HepG2 (cell line): Measurements from ENCODE around the gene SCYGR2. TPM values are rescaled to one million over a fixed set of nuclear protein-coding genes. Genes with fewer than 3 reads are reported as not detected.
A peak's percentile ranks its signal among the peaks of the same experiment; 100 is the strongest.

Experiments used
- ATAC-seq: fragments of 200-7000 bp; cut with Tn5 transposase; 3 replicates; pipeline ENCODE4 v1.9.1; 2020; ENCODE audit warnings: mild to moderate bottlenecking, moderate library complexity
- BruUV-seq: library from RNA; stranded (reverse); fragments of 400-500 nt; replicated peaks from 2 replicates; lab custom pipeline; 2021; lab: Mats Ljungman, UMichigan
- CTCF ChIA-PET: fragments of 300-600 bp; formaldehyde crosslinking; extraction: SDS; loops from one replicate; lab custom pipeline; 2021; ENCODE audit warnings: low total read pairs, inconsistent platforms, low intra/inter-chr PET ratio; lab: Yijun Ruan, JAX
- POLR2A ChIA-PET: fragments of 350-600 bp; sonication (Branson Sonifier 250); formaldehyde crosslinking; loops from one replicate; lab custom pipeline; 2020; ENCODE audit warnings: antibody characterized with exemption, inconsistent platforms; lab: Yijun Ruan, JAX
- DNase-seq: peaks from one replicate; pipeline ENCODE4 v3.0.0-alpha.2; 2015; ENCODE audit warnings: low spot score
- FAIRE-seq: peaks from 3 replicates; lab custom pipeline; 2011; peaks lifted over from hg19 to GRCh38; lab: Jason Lieb, UNC
- H2AFZ ChIP-seq: one replicate; pipeline ENCODE4 v1.6.1; 2011; ENCODE audit warnings: low read length, inconsistent platforms
- H3K27ac ChIP-seq: fragments of 300-600 bp; 3 replicates; pipeline ENCODE4 v1.8.0; 2011; ENCODE audit warnings: mixed run types, mild to moderate bottlenecking, mixed read lengths, low read length, inconsistent platforms; ENCODE audit not compliant: insufficient read depth; ENCODE audit errors: extremely low read length
- H3K27me3 ChIP-seq, 2 experiments: fragments of 200-600 bp in 1 of 2; 2 replicates in 1 of 2; 3 replicates in 1 of 2; pipeline versions ENCODE4 v1.6.0 to v1.8.0; 2011; ENCODE audit warnings: low read length in 2 of 2, mild to moderate bottlenecking in 2 of 2, moderate library complexity in 2 of 2, inconsistent platforms in 1 of 2; ENCODE audit not compliant: insufficient read depth in 2 of 2, control insufficient read depth in 1 of 2
- H3K36me3 ChIP-seq, 2 experiments: fragments of 200-600 bp in 1 of 2; replicated peaks in 1 of 2; 2 replicates in 1 of 2; 3 replicates in 1 of 2; pipeline versions ENCODE4 v1.5.1 to v1.8.0; 2011; ENCODE audit warnings: low read length in 2 of 2, inconsistent platforms in 1 of 2; ENCODE audit not compliant: insufficient read depth in 2 of 2, control insufficient read depth in 1 of 2
- H3K4me1 ChIP-seq: 2 replicates; pipeline ENCODE4 v1.5.1; 2012; ENCODE audit warnings: low read length, inconsistent platforms; ENCODE audit not compliant: insufficient read depth
- H3K4me2 ChIP-seq: 2 replicates; pipeline ENCODE4 v1.6.0; 2011; ENCODE audit warnings: low read depth, low read length, inconsistent platforms
- H3K4me3 ChIP-seq, 3 experiments: fragments of 200-600 bp in 1 of 3; sonication (generic), shearing (Covaris generic) in 1 of 3; replicated peaks in 1 of 3; 2 replicates each; pipeline ENCODE4 v1.5.1; 2011 to 2016; ENCODE audit warnings: low read length in 3 of 3, inconsistent platforms in 2 of 3, low read depth in 2 of 3, mild to moderate bottlenecking in 2 of 3, control low read depth in 1 of 3, mixed read lengths in 1 of 3; ENCODE audit not compliant: insufficient read depth in 1 of 3
- H3K79me2 ChIP-seq: one replicate; pipeline ENCODE4 v1.6.1; 2011; ENCODE audit warnings: low read length, inconsistent platforms; ENCODE audit not compliant: insufficient read depth
- H3K9ac ChIP-seq: 2 replicates; pipeline ENCODE4 v1.6.0; 2011; ENCODE audit warnings: mild to moderate bottlenecking, low read depth, low read length, inconsistent platforms; ENCODE audit not compliant: insufficient read depth
- H3K9me3 ChIP-seq: 2 replicates; pipeline ENCODE4 v1.5.1; 2012; ENCODE audit warnings: mild to moderate bottlenecking, low read length
- H4K20me1 ChIP-seq: 2 replicates; pipeline ENCODE4 v1.6.0; 2011; ENCODE audit warnings: inconsistent platforms, mild to moderate bottlenecking, low read length, moderate library complexity; ENCODE audit not compliant: insufficient read depth
- CCAR2 ChIP-seq: fragments of 200-400 bp; formaldehyde crosslinking; optimal IDR thresholded peaks from 2 replicates; pipeline ENCODE3; 2018; ENCODE audit warnings: low read depth, mild to moderate bottlenecking, low read length, moderate library complexity
- ETV6 ChIP-seq: sonication (generic); formaldehyde crosslinking; conservative IDR thresholded peaks from 2 replicates; pipeline ENCODE4 v1.4.0; 2020; ENCODE audit warnings: missing genetic modification reagents
- FOSL2 ChIP-seq: sonication (generic); formaldehyde crosslinking; IDR thresholded peaks from 2 replicates; pipeline ENCODE4 v1.4.0; 2020; ENCODE audit warnings: missing genetic modification reagents
- FOXO4 ChIP-seq: sonication (generic); formaldehyde crosslinking; conservative IDR thresholded peaks from 2 replicates; pipeline ENCODE4 v1.8.1; 2023; ENCODE audit warnings: missing genetic modification reagents
- GATAD2A ChIP-seq: IDR thresholded peaks from 2 replicates; pipeline ENCODE4 v1.6.1; 2016
- MNT ChIP-seq: fragments of 450-650 bp; IDR thresholded peaks from 2 replicates; pipeline ENCODE4 v1.6.1; 2016
- NRL ChIP-seq: sonication (generic); formaldehyde crosslinking; IDR thresholded peaks from 2 replicates; pipeline ENCODE4 v1.5.0; 2020; ENCODE audit warnings: missing genetic modification reagents, mild to moderate bottlenecking, moderate library complexity, borderline replicate concordance
- PRDM10 ChIP-seq: sonication (generic); formaldehyde crosslinking; IDR thresholded peaks from 2 replicates; pipeline ENCODE4 v1.4.0; 2020; ENCODE audit warnings: low read depth, missing genetic modification reagents
- SOX6 ChIP-seq, 2 experiments: fragments of 450-650 bp in 1 of 2; sonication (generic) in 1 of 2; formaldehyde crosslinking in 1 of 2; IDR thresholded peaks; 2 replicates each; pipeline versions ENCODE4 v1.4.0 to v1.6.1; 2017 to 2020; ENCODE audit warnings: antibody characterized with exemption in 1 of 2, mild to moderate bottlenecking in 1 of 2, missing genetic modification reagents in 1 of 2
- ZNF503 ChIP-seq: sonication (generic); formaldehyde crosslinking; IDR thresholded peaks from 2 replicates; pipeline ENCODE4 v1.4.0; 2020; ENCODE audit warnings: missing genetic modification reagents
- ZNF724P ChIP-seq: sonication (generic); formaldehyde crosslinking; IDR thresholded peaks from 2 replicates; pipeline ENCODE4 v1.8.0; 2022; ENCODE audit warnings: missing genetic modification reagents, borderline replicate concordance
- WGBS: methylation state at CpG from one replicate; pipeline ENCODE4 v1.1.6; 2017; ENCODE audit warnings: low lambda C conversion rate; 5-methylcytosine and 5-hydroxymethylcytosine counted together
- in situ Hi-C: cut with HindIII; loops from 2 replicates; pipeline ENCODE4 v1.10.0; 2017; ENCODE audit warnings: low pct_unique_long_range_greater_than_20kb; ENCODE audit not compliant: extremely low pct_ligation_motif_present
- intact Hi-C: fragments of 100-400 bp; cut with micrococcal nuclease; formaldehyde crosslinking; loops from one replicate; pipeline ENCODE4 v1.10.0; 2022; ENCODE audit not compliant: unreplicated experiment
- polyA plus RNA-seq, 8 experiments: library from polyadenylated mRNA; depleted of rRNA in 3 of 8; stranded (reverse) in 7 of 8; unstranded in 1 of 8; fragments of >200 nt; fragmentation: Illumina TruSeq in 4 of 8; extraction: Trizol in 4 of 8; gene quantifications; 2 replicates each; pipeline versions ENCODE4 v1.2.1 to v1.2.3, GENCODE V29; 2011 to 2016; ENCODE audit warnings: low read depth in 4 of 8, missing spikeins in 1 of 8, mixed read lengths in 1 of 8; ENCODE audit not compliant: insufficient read depth in 1 of 8
- total RNA-seq, 5 experiments: library from RNA; depleted of rRNA; stranded (reverse); fragments of >200 nt; fragmentation: Illumina TruSeq; extraction: Trizol; gene quantifications; 2 replicates each; pipeline ENCODE4 v1.2.3, GENCODE V29; 2016; ENCODE audit warnings: low read depth in 1 of 5

Gene SCYGR2
- total and polyA plus RNA-seq, 2 of the 13 experiments (the other 11 are each of a cell fraction or from before 2014, with no cell fraction given) = not detected

GRCh38 chr2:227615181-227615580, 16.5 kb downstream of the SCYGR2 start (continued):
- TF ChIP-seq FOXO4 (CRISPR knock-in tag) = no peak
- TF ChIP-seq FOSL2 (CRISPR knock-in tag) = peak; percentile 26; the same call in 1 of the 2 replicates
- peak; percentile 31; the same call in 1 of the 2 replicates for TF ChIP-seq GATAD2A
- TF ChIP-seq SOX6 (IDR thresholded peaks at IDR 0.05) = no peak
- TF ChIP-seq SOX6 (CRISPR knock-in tag; IDR thresholded peaks at IDR 0.05) = 0 out of 2 replicates have a peak, but pooled peaks have one; percentile 25

- Histone ChIP-seq H3K9me3 (no peaks in the 10 kb centered on the region), H3K4me2 (peak overlapping the region; percentile 8; the same call in 1 of the 2 replicates), H2AFZ (no peak overlapping the region), H3K4me3 (no peak overlapping the region), H3K4me1 (peaks cover 33% of the 10 kb centered on the region), H3K27me3 (no peaks in the 10 kb centered on the region; a peak in 2 of 5 replicates), H3K36me3 (no peaks in the 10 kb centered on the region), H3K79me2 (no peaks in the 10 kb centered on the region), H3K27ac (no peak overlapping the region), H3K9ac (no peak overlapping the region)
- no peak for DNase-seq
- peak; percentile 34 for ATAC-seq
- in situ Hi-C loops = no loop called here
- POLR2A ChIA-PET = no interaction called here
- WGBS = 17% methylated on average over 5 of the region's 5 CpGs
- intact Hi-C loops = no loop called here
- TF ChIP-seq PRDM10 (CRISPR knock-in tag) (no peak), NRL (CRISPR knock-in tag) (no peak), MNT (no peak), ZNF503 (CRISPR knock-in tag) (no peak), CCAR2 (no peak), ZNF724P (CRISPR knock-in tag) (no peak), ETV6 (CRISPR knock-in tag) (no peak)
- TF ChIP-seq, all 625 proteins: peak for 0
- no TSS peak for BruUV-seq
- FAIRE-seq = no peak
- CTCF ChIA-PET = no interaction called here
- H4K20me1 ChIP-seq = no peaks in the 10 kb centered on the region
Measured at GRCh38 chr2:227615906-227616305, 17.2 kb downstream of the SCYGR2 start.
